HG03135 (cell line): ENCODE data around the gene BST2.
"Not testable (repeated sequence)": the region's sequence is repeated elsewhere in the genome, so short reads cannot be mapped to it uniquely, and the experiment has no call there.

Experiments used
- ATAC-seq: cut with Tn5 transposase; IDR thresholded peaks from one replicate; pipeline ENCODE4 v1.9.1; 2021; ENCODE audit warnings: mild to moderate bottlenecking, moderate library complexity; ENCODE audit not compliant: unreplicated experiment

BST2 gene

DNA sequence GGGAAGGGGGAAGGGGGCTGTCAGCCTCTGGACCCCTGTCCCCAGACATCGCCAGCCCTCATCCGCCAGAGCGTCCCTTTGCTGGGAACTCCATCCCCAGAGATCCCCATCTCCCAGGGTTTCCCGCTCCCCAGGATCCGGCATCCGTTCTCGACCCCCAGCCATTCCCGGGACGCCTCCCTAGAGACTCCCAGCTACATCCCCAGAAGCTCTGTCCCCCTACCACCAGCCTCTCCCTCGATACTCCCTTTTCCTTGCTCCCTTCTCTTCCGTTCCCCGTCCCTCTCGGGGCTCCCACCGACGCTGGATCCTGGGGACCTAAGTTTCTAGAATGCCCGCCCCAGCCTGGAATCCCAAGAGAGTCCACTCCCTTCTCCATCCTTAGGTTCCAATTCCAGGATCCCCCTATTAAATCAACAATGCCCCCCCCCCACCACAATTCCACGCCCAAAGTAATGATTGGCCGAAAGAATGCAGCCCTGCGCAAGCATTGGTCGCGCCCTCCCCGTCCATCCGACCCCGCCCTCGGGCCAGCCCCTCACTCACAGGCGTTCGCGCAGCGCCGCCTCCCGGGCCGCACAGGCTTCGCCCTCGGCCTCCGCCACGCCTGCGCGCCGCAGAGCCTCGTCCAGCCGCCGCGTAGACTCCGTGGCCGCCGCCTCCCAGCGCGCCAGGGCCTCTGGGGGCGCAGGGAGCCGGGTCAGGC, 14.6 kb downstream of the BST2 start:
- ATAC-seq, result peak; percentile 67

DNA sequence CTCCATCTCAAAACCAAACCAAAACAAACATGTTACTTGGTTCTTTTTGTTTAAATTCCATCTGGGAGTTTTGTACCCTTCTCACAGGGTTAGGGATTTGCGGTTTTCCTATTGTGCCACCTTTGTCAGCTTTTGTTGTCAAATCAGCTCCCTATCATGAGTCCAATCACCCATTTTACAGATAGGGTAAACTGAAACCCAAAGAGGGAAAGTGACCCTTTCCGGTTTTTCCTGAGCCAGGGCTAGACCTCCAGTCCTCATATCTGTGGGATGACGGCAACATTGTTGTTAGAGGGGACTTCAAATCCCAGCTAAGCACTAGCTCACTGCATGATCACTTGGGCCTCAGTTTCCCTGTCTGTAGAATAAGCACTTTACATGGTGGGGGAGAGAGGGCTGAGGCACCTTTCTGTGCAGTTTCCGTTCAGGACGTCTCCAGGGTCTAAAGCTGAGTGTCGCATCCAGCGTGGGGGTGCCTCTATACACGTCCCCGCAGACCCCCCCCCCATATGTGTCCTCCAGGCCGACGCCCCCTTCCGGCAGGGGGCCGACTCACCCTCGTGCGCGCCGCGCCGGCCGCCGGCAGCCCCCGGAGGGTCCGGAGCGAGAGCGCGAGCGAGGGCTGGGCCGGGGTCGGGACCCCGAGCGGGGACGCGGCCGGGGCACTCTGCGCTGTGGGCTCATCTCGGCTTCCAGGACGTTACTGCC, 15.3 kb downstream of the BST2 start:
- ATAC-seq, result no peak

DNA sequence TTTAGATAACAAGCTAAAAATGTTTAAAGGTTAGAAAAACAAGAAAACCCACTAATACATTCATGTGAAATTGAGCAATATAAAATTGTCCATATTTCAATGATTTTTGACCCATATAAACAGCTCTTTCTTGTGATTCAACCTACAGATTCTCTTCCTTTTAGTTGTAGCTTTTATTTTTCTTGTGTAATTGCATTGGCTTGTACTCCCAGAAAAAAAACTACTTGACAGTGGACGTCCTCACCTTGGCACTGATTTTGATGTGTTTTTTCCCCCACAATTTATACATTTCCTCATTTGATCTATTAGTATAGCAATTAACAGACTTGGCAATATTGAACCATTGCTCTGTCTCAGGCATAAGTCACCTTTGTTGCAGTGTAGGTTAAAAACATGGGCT, 16.1 kb downstream of the BST2 start:
- no peak for ATAC-seq

DNA sequence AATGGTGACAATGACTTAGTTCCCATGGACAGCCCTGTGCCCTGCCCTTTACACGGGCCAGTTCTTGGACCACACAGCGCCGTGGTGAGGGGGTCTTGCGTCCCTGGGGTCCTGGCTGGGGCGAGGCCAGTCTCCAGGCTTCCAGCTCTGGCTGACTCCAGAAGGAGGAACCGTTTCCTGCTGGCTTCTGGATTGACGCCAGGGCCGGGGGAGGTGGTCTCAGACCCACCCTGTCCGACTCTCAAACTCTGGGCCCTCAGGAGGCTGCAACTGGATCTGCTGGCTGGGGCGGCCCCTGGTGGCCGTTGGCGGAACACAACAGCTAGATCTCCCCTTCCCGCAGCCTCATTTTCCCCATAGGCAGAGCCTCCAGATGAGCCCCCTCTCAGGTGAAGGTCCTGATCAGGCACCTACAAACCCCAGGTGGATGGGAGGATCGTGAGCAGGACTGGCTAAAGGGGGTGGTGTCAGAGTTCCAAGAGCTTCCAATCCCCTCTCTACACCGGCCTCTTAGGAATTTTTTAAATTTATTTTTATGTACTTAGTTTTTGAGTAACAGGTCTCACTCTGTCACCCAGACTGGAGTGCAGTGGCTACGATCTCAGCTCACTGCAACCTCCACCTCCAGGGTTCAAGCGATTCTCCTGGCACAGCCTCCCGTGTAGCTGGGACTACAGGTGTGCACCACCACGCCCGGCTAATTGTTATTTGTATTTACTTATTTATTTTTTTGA, 19.4 kb downstream of the BST2 start:
- no peak for ATAC-seq

DNA sequence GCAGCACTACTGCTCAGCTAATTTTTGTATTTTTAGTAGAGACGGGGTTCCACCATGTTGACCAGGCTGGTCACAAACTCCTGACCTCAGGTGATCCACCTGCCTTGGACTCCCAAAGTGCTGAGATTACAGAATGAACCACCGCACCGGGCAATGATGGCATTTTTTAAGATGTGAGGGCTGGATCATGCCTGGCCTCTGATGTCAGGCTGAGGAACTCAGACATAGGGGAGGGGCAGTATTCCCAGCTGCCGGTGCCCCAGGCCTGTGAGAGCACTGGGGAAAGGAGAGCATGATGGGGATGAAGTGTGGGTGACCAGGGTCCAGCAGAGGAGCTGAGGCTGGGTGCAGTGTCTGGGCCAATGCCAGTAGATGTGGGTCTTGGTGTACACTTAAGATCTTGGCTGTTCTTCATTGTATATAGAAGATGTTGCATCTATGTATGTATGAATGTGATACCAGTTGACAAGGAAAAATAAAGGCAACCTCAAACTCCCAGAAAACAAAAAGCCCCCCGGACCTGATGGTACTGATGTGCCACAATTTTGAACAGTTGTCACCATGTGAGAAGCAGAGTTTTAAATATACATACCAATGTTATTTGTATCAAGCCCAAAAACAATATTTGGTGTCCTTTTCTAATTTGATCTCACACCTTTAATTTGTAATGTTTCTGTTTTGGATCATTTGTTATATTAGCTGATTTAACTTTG, 24.8 kb downstream of the BST2 start:
- no peak for ATAC-seq

DNA sequence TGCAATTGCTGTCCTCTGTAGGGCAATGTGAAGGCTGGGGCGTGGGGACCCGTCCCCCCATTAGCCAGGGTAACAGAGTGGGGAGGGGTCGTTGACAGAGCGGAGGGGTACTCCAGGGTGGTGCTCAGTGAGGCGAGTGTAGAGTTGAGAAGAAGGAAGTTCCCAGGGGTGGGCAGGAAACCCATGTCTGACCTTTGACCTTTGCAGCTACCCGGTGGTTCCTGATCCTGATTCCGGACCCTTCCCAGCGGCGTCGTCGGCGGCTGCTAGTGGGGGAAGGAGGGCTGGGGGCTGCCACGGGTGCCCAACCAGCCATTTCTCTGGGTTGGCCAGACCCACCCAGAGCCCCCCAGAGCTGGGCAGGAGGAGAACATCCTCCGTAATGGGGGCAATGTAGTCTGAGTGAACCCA, 26.2 kb downstream of the BST2 start:
- ATAC-seq, result no peak

DNA sequence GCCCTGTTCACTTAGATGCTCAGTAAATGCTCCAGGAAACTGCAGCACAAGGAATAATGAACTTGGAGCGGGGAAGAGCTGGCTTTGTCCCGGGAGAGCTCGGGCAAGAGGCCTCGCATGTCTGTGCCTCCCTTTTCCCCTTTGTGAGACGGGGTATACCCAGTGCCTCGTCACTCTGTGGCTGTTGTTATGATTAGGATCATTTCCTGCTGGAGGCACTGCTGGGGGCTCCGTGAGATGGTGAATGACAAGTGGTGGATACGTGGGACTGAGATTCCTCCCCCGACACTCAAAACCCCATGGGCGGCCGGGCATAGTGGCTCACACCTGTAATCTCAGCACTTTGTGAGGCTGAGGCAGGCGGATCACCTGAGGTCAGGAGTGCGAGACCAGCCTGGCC, 27.2 kb downstream of the BST2 start:
- ATAC-seq, result no peak

DNA sequence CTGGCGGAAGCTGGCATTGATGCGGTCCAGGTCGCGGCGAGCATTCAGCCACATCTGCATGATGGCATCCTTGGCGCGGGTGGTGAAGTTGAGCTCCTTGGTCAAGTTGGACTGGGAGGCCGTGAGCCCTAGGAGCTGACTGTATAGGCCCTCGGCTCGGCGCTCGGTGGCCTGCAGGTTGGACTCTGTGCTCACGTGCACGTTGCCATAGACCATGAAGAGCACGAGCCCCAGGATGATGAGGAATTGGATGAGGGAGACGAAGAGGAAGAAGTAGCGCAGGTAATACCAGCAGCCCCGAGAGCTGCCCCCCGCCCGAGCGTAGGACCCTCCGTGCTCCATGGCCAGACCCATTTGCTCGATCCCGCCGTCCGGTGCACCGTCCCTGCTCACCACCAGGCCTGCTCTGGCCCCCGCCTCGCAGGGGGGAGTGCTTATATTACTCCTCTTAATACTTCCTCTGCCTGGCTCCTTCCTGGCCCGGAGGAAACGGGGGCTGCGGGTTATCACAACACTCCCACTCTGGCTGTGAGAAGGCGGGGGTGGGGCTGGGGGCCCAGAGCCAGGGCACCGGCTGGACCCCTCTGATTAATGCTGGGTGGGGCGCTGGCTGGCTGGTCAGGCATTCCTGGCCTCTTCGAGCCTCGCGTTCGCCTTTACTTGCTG, 28.4 kb downstream of the BST2 start, which contains the start of gene PLVAP:
Gene PLVAP (minus strand): TSS at position 408 of the 666 bp plus-strand sequence. CDS start 54 bp downstream, at position 354.
- ATAC-seq, result no peak

DNA sequence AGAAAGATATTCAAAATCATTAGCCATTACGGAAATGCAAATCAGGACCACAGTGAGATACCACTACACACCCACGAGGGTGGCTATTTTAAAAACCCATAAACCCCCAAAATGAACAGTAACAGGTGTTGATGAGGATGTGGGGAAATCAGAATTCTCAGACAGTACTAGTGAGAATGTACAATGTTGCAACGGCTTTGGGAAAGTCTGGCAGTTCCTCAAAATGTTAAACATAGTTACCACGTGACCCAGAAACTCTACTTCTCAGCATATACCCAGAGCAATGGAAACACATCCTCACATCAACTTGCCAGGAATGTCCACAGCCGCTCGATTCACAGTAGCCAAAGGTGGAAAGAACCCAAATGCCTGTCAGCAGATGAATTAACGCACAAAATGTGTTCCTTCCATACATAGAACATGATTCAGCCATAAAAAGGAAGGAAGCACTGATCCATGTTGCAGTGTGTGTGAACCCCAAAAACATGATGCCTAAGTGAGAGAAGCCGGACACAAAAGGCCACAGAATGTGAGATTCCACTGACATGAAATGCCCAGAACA, 35.3 kb downstream of the BST2 start:
- peak; percentile 76 for ATAC-seq

DNA sequence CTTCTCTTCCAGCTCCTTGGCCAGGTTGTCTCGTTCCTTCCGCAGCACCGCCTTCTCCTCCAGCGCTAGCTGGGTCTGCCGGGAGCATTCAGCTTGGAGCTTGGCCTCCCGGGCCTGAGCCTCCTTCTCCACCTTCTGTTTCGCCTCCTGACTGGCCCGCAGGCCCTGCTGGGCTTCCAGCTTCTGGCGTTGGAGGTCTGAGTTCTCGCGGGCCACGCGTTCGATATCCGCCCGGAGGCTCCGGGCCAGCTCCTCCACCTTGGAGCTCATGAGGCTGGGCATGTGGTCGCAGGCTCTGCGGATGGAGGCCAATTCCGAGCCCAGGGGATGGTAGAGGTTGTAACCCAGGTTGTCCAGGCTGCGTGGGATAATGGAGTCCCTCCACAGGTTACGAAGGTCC, 40.1 kb downstream of the BST2 start:
- no peak for ATAC-seq

DNA sequence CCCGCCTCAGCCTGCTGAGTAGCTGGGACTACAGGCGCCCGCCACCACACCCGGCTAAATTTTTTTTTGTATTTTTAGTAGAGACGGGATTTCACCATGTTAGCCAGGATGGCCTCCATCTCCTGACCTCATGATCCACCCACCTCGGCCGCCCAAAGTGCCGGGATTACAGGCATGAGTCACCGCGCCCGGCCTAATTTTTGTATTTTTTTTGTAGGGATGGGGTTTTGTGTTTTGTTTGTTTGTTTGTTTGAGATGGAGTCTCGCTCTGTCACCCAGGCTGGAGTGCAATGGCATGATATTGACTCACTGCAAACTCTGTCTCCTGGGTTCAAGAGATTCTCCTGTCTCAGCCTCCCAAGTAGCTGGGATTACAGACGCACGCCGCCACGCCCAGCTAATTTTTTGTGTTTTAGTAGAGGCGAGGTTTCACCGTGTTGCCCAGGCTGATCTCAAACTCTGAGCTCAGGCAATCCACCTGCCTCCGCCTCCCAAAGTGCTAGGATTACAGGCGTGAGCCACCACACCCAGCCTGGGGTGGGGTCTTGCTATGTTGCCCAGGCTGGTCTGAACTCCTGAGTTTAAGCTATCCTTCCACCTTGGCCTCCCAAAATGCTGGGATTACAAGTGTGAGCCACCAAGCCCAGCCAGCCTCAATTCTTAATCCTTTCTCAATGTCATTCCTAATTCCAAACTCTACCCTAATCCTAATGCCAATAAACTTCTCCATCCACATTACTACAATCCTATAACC, 41.4 kb downstream of the BST2 start:
- ATAC-seq, result not testable (repeated sequence)

DNA sequence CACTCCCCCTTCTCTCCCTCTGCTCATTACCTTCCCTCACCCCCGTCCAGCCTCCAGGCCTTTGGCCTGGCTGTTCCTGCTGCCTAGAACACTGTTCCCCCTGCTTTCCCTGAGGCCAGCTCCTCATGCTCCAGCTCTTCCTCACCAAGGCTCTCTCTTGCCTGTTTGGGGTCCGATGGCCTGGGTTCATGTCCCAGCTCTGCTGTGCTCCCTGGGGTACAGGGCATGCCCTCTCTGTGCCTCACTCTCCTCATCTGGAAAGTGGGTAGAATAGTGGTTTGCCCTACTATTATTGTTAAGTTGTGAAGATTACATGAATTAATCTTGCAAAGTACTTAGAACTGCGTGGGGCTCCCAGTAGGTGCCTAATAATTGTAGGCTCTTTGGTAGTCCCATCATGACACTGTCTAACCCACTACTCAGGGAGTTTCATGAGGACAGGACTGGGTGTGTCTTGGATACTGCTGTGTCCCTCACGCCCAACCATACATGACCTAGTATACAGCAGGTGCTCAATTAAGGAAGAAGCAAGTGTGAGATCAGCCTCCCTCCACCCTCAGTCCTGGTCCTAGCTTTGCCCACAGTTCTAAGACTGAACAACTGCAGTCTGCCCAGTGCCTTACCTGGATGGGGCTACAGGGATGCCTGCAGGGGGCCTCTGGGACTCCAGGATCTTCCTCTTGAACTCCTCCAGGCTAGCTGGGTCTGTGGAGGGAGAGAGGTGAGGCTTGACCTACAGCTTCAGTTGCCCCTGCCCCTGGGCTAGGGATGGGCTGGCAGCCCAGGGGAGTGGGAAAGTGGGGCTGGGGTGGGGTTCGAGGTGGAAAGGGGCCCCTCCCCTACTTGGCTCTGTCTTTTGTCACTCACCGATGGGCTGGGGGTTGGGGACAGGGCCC, 45.3 kb downstream of the BST2 start:
- no peak for ATAC-seq

DNA sequence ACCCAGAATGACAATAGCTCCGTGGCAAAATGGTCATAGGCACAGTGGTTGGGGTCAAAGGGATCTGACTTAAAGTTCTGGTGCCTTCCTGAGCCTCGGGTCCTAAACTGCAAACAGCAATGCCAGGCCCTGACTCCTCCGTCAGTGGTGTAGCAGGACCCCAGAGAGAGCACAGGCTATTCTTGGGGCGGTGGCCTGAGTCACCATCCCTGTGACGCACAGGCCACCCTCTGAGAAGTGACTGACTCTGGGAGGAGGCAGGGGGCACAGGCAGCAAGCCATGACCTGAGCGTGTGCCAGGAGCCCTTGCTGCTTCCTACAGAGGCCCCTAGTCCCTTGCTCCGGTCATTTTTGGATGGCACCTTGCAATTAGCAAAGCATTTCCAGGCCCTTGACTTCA, 47.0 kb downstream of the BST2 start:
- ATAC-seq, result no peak

DNA sequence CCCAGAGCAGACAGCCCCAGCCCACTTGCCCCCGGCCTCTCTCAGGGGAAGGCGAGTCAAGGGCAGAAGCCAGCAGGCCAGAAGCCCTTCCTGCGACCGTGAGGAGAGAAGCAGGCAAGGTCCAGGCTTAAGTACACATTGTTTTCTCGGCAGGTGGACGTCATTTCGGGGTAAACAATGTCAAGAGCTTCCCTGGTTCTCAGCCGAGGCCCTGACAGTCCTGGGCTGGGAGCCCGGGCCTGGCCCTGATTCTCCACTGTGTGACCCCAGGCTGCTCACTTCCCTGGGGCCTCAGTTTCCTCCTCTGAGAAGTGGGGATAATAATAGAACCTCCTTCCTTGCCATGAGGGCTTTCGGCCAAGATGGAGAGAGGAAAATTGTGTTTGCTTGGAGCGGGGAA, 47.7 kb downstream of the BST2 start:
- no peak for ATAC-seq

DNA sequence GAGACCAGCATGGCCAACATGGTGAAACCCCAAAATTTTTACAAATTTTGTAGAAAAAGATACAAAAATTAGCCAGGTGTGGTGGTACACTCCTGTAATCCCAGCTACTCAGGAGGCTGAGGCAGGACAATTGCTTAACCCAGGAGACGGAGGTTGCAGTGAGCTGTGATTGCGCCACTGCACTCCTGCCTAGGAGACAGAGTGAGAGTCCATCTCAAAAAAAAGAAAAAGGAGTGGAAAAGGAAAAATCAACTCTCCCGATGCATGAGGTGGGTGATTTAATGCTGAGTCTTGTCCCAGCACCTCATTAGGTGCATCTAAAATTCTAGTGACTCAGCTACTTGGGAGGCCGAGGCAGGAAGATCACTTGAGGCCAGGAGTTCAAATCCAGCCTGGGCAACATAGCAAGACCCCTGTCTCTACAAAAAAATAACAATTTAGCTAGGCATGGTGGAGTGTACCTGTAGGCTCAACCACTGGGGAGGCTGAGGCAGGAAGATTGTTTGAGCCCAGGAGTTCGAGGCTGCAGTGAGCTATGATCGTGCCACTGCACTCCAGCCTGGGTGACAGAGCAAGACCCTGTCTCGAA, 48.3 kb downstream of the BST2 start:
- ATAC-seq, result no peak

DNA sequence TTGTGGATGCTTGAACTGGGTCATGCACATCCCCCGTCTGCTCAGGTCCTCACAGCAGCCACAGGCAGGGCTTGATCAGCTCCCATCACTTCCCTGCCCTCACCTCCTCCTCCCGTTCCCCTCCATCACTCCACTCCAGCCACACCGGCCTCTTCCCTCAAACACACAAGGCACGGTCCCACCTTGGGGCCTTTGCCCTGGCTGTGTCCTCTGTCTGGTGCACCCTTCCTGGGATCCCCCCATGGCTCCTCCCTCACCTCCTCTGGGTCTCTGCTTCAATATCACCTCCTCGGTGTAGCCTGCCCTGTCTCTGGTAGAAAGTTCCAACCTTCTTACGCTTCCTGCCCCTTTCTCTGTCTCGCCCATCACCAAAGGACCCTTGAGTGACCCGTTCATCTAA, 52.0 kb downstream of the BST2 start:
- no peak for ATAC-seq
